Kidney (tissue), 22 donors: Measurements from ENCODE around the gene PTPRK. TPM values are rescaled to one million over a fixed set of nuclear protein-coding genes. Genes with fewer than 3 reads are reported as not detected.
A peak's percentile ranks its signal among the peaks of the same experiment; 100 is the strongest.

ENCODE experiments used
- DNase-seq, 5 donors: peaks; one replicate each; pipeline ENCODE4 v3.0.0-alpha.2; 2013 to 2020
- FAIRE-seq: peaks from 2 replicates; lab custom pipeline; 2012; peaks lifted over from hg19 to GRCh38; lab: Jason Lieb, UNC
- H3K27ac ChIP-seq, 2 donors: one replicate each; pipeline ENCODE4 v1.7.0; 2013; ENCODE audit warnings: low read depth in 2 of 2, low read length in 2 of 2, inconsistent platforms in 1 of 2
- H3K27me3 ChIP-seq: one replicate; pipeline ENCODE4 v1.7.1; 2013; ENCODE audit warnings: low read length, inconsistent platforms; ENCODE audit not compliant: control insufficient read depth, insufficient read depth
- H3K36me3 ChIP-seq, 3 donors: one replicate each; pipeline versions ENCODE4 v1.7.0 to v1.7.1; 2013; ENCODE audit warnings: low read length in 3 of 3, control low read depth in 1 of 3, inconsistent platforms in 1 of 3; ENCODE audit not compliant: insufficient read depth in 3 of 3, control insufficient read depth in 2 of 3
- H3K4me1 ChIP-seq, 3 donors: one replicate each; pipeline versions ENCODE4 v1.7.0 to v1.7.1; 2013; ENCODE audit warnings: low read length in 3 of 3, inconsistent platforms in 1 of 3, low read depth in 1 of 3; ENCODE audit not compliant: control insufficient read depth in 2 of 3, insufficient read depth in 2 of 3
- H3K4me3 ChIP-seq, 3 donors: one replicate each; pipeline versions ENCODE4 v1.7.0 to v1.8.1; 2013; ENCODE audit warnings: low read length in 3 of 3, control low read depth in 1 of 3, inconsistent platforms in 1 of 3
- H3K9ac ChIP-seq, 3 donors: one replicate each; pipeline versions ENCODE4 v1.7.0 to v1.7.1; 2013; ENCODE audit warnings: low read length in 3 of 3, control low read depth in 1 of 3, inconsistent platforms in 1 of 3
- H3K9me3 ChIP-seq, 3 donors: one replicate each; pipeline versions ENCODE4 v1.7.0 to v1.7.1; 2013; ENCODE audit warnings: low read length in 3 of 3, control low read depth in 1 of 3, inconsistent platforms in 1 of 3; ENCODE audit not compliant: control insufficient read depth in 2 of 3, insufficient read depth in 1 of 3
- intact Hi-C: fragments of 100-400 bp; cut with DNase I; formaldehyde crosslinking; loops from one replicate; pipeline ENCODE4 v1.11.1; 2022
- long read RNA-seq, 10 donors: library from polyadenylated mRNA in 1 of 10; unstranded in 1 of 10; transcript quantifications; one replicate each; pipeline ENCODE4 v2.0.0 and lab custom pipeline, GENCODE V29; 2021 to 2026
- polyA plus RNA-seq: library from polyadenylated mRNA; stranded (reverse); fragments of 350-450 nt; fragmentation: Illumina TruSeq; extraction: RNeasy Lipid Tissue Mini Kit (QIAGEN cat#74804); gene quantifications from one replicate; pipeline ENCODE4 v1.2.3, GENCODE V29; 2014; ENCODE audit warnings: low read depth, low replicate concordance; ENCODE audit not compliant: insufficient read depth
- total RNA-seq: library from RNA; stranded (reverse); fragmentation: NEBNext Ultra II Directional; extraction: Animal tissue kit (Norgen Biotek cat#: 25700); gene quantifications from one replicate; pipeline ENCODE4 v1.2.1, GENCODE V29; 2021
- TF ChIP-seq, protein P1 (sequence below): IDR thresholded peaks from 3 replicates; pipeline ENCODE4 v1.5.1; 2012; ENCODE audit warnings: mild to moderate bottlenecking, moderate library complexity, borderline replicate concordance; ENCODE audit not compliant: insufficient read depth; ENCODE audit errors: extremely low read depth
- donor health status: control.
- donor health status: control.
- donor health status: control.
- donor health status: control.
- donor health status: control.
- donor health status: DM: yes; HTN: yes; CAD: no.
- donor health status: Normal renal cell carcinoma (clear cell type).

The PTPRK gene
- 72.8 TPM for total RNA-seq
- polyA plus RNA-seq: 9.2 TPM
- long read RNA-seq, donor 1, full-length matches to known transcripts: 1 of 1 reads
- long read RNA-seq, donor 1, partial matches to known transcripts: 0 of 1 reads
- long read RNA-seq, donor 1, other reads (novel, unspliced or antisense): 0 of 1 reads
- long read RNA-seq, donor 2: 0 reads
- long read RNA-seq, donor 3, full-length matches to known transcripts: 2 of 2 reads
- long read RNA-seq, donor 3, partial matches to known transcripts: 0 of 2 reads
- long read RNA-seq, donor 3, other reads (novel, unspliced or antisense): 0 of 2 reads
- long read RNA-seq, donor 4: 0 reads
- long read RNA-seq, donor 5: 0 reads
- long read RNA-seq, donor 6, full-length matches to known transcripts: 2 of 2 reads
- long read RNA-seq, donor 6, partial matches to known transcripts: 0 of 2 reads
- long read RNA-seq, donor 6, other reads (novel, unspliced or antisense): 0 of 2 reads
- long read RNA-seq, donor 7, full-length matches to known transcripts: 9 of 53 reads
- long read RNA-seq, donor 7, partial matches to known transcripts: 36 of 53 reads
- long read RNA-seq, donor 7, other reads (novel, unspliced or antisense): 8 of 53 reads
- long read RNA-seq, donor 8, partial matches to known transcripts: 0 of 1 reads
- long read RNA-seq, donor 8, other reads (novel, unspliced or antisense): 0 of 1 reads
- long read RNA-seq, donor 9, partial matches to known transcripts: 0 of 1 reads
- long read RNA-seq, donor 9, other reads (novel, unspliced or antisense): 0 of 1 reads
- long read RNA-seq, donor 10, full-length matches to known transcripts: 3 of 3 reads
- long read RNA-seq, donor 10, partial matches to known transcripts: 0 of 3 reads
- long read RNA-seq, donor 10, other reads (novel, unspliced or antisense): 0 of 3 reads

DNA sequence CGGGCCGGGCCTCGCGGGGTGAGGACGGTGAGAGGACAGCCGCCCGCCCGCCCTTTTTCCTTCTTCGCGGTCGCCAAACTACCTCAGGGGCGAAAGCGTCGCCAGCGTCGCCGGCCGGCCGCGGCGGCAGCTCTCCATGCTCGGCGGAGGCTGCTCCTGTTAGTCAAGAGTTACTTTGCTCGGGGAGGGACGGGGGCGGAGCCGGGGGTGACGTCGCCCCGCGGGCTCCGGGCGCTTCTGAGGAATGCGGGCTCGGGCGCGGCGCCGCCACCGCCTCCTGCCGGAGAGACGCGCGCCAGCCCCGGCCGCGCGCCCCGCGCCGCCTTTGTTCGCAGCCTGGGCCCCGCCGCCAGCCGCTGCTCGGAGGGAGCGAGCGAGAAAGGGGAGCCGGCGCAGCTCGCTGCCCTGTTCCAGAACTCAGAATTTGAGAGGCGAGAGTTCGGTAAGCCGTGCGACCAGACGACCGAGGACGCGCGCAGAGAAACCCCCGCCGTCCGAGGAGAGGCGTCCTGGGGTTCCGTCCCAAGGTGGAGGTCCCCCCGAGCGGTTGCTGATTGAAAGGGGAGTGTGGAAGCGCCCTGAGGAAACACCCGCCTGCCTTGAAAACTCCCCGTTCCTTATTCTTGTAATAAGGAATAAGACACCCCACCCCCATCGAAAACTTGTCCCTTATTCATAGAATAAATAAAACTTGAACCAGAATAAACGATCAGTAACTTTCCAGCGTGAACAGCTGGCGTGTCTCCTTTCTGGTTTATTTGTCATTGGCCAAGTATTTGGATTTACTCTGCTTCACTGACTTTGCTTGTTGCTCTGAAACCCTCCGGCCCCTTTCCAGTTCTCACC, at the start of gene PTPRK:
PTPRK (minus strand) TSS at position 164 of the 846 bp plus-strand sequence. CDS start 241 bp downstream, outside the sequence.
- Histone ChIP-seq H3K36me3 (no peaks in the 10 kb centered on the region), H3K4me3 (peak within 1 kb of the TSS; percentile 92 to 98 (median 95)), H3K27me3 (no peaks in the 10 kb centered on the region), H3K4me1 (peaks cover 0 to 23% (median 0%) of the 10 kb centered on the region in 3 donors), H3K9me3 (no peaks in the 10 kb centered on the region), H3K27ac (peak within 1 kb of the TSS; percentile 98 to 99), H3K9ac (peak within 1 kb of the TSS; percentile 89 to 99 (median 95))
- intact Hi-C loops: no loop called here
- DNase-seq (peak; percentile 97 to 98 (median 97)), FAIRE-seq (peak; percentile 77)
- TF ChIP-seq, protein P1, sequence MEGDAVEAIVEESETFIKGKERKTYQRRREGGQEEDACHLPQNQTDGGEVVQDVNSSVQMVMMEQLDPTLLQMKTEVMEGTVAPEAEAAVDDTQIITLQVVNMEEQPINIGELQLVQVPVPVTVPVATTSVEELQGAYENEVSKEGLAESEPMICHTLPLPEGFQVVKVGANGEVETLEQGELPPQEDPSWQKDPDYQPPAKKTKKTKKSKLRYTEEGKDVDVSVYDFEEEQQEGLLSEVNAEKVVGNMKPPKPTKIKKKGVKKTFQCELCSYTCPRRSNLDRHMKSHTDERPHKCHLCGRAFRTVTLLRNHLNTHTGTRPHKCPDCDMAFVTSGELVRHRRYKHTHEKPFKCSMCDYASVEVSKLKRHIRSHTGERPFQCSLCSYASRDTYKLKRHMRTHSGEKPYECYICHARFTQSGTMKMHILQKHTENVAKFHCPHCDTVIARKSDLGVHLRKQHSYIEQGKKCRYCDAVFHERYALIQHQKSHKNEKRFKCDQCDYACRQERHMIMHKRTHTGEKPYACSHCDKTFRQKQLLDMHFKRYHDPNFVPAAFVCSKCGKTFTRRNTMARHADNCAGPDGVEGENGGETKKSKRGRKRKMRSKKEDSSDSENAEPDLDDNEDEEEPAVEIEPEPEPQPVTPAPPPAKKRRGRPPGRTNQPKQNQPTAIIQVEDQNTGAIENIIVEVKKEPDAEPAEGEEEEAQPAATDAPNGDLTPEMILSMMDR: peak; percentile 62

DNA sequence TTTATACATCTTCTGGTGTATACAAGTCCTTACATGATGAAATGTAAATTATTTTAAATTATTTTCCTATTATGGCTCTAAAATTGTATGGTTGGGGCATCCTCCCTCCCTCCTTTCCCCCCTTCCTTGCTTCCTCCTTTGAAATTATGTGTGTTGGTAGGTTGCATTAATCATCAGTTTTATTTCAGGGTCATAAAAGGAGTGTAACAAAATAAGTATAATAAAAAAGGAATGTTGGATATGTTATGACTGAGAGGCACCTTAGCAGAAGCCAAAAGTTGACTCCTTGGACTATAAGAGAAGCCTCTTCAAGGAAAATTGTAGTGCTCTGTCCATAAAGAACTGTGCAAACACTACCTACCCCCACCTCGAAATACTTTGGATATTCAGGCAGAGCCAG, 46.6 kb upstream of the PTPRK start:
- Histone ChIP-seq H3K27me3 (no peaks in the 10 kb centered on the region), H3K9ac (no peak overlapping the region), H3K4me1 (peaks cover 0 to 3% (median 0%) of the 10 kb centered on the region in 3 donors), H3K36me3 (no peaks in the 10 kb centered on the region), H3K9me3 (no peaks in the 10 kb centered on the region), H3K27ac (no peak overlapping the region), H3K4me3 (no peak overlapping the region)
- DNase-seq: no peak
- no peak for FAIRE-seq
- TF ChIP-seq, protein P1: no peak
- intact Hi-C loops: no loop called here

- Histone ChIP-seq H3K4me3 (no peak overlapping the region), H3K9ac (no peak overlapping the region), H3K27me3 (no peaks in the 10 kb centered on the region), H3K27ac (no peak overlapping the region), H3K36me3 (no peaks in the 10 kb centered on the region), H3K9me3 (no peaks in the 10 kb centered on the region), H3K4me1 (no peaks in the 10 kb centered on the region)
- TF ChIP-seq, protein P1: no peak
- no peak for DNase-seq
- FAIRE-seq: no peak
- intact Hi-C loops: no loop called here
Observed at GRCh38 chr6:128560966-128561365, 40.6 kb upstream of the PTPRK start.
